HG02571 (cell line): ENCODE data around the gene ELMO1.

ENCODE experiments used
- ATAC-seq: cut with Tn5 transposase; IDR thresholded peaks from one replicate; pipeline ENCODE4 v1.9.1; 2021; ENCODE audit warnings: mild to moderate bottlenecking, moderate library complexity; ENCODE audit not compliant: unreplicated experiment

The ELMO1 gene

DNA sequence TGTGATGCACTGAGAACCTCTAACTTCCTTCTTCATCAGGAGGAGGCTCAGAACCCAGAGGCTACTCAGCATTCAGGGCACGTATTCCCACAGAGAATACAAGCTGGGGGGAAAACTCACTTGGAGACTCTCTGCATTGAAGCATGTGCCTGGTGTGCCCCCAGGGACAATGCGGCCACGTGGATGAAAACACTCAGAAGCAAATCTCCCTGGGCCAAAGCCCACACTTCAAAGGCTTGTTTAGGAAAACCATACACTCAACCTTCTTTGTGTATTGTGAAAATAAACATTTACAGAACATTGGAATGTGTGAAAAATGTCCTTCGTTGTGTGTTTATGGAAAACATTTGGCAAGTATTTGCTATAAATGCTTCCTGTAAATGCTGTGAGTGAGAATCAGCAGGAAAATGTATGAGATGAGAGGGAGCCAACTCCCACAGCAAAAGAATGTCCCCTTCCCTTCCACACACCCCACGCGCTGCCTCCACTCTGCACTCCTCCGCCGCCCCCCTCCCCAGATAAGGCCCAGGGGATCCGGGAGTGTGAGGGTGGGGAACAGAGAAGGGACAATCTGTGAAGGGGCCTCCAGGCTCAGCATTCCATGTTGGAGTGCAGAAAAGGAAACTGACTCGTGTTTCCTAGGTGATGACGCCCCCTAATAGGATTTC, 339.5 kb downstream of the ELMO1 start:
- no peak for ATAC-seq

DNA sequence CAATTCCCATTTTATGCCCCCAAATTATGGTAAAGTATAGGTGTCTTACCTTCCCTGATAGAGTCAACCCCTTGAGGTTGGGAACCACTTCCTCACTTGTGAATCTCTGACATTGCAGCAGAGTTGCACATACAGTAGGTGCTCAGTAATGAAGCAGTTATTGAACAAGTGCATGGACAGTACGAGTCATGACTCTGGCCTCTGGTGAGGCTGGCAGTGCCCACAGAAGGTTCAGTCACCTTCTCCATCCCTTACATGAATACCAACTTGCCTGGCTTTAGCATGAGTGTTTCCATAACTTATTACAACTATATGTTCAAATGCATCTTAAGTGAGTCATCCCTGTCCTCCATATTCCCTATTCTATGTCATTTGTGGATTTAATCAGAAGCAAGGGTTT, 340.0 kb downstream of the ELMO1 start:
- no peak for ATAC-seq

DNA sequence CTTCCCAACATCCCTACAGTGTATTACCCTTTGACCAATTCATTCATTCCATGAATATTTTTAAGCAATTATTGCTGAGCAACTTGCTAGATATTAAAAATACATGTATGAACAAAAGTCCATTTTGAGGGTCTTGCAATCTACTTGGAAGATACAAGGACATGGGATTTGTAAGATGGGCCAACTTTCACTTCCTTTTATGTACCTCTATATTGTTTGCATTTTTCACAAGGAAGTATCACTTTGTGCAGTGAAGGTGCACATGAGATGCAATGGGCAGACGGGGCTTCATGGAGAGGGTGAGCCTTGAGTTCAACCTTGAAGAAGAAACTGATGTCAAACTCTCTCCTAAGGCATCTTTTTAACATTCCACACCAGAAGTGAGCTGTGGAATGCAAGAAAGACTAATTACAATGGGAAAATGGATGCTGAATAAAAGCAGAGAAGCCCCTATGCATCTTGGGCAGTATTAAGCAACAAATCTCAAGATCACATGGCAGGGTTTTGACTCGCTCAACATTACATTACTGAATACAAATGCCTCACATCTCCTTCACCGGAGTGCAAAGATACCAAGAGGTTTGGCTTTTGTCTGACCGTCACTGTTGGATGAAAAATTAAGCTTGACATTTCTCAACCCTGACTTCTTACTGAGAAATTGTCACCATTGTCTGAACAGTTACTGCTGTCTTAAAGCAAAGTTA, 341.5 kb downstream of the ELMO1 start:
- ATAC-seq, result no peak

DNA sequence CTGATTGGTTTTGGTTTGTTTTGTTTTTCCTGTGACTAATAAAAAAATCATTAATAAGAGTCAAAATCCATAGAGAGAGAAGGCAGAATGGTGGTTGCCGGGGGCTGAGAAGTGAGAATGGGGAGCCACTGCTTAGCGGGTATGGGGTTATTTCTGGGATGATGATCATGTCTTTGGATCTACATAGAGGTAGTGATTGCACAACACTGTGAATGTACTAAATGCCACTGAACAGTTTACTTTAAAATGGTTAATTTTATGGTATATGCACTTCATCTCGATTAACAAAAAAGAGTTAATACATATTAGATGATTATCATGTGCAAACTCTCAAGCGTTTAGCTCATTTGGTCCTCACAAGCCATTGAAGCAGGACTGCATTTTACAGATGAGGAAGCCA, 342.9 kb downstream of the ELMO1 start:
- ATAC-seq, result no peak

DNA sequence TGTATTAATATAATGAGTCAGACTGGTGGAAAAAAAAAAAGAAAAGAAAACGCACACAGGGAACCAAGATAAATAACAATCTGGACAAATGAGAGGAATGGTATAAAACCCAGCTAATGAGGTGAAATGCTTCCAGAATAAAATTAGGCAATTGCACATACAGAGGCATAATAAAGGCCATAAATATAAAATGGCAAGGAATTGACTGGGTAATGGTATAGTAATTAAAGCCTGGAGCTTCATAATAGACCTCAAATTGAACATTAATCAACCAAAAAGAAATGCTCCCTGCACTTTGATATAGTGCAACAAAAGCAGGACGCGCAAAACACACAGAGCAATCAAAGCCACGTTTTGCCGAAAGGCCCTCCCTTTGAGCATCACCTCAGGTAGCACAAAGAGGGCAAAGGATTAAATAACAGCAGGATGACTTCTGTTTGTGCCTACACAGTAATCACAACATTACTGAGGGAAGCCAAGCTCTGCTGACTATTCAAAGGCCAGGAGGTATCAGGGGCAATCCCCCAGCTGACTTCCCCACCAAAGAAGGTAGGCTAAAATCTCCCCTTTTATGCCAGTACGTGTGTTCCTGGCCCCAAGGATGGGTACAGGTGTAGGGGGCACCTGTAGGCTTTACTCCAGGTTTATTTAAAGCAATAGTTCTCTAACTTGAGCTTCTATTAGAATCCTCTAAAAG, 343.7 kb downstream of the ELMO1 start:
- ATAC-seq, result no peak

DNA sequence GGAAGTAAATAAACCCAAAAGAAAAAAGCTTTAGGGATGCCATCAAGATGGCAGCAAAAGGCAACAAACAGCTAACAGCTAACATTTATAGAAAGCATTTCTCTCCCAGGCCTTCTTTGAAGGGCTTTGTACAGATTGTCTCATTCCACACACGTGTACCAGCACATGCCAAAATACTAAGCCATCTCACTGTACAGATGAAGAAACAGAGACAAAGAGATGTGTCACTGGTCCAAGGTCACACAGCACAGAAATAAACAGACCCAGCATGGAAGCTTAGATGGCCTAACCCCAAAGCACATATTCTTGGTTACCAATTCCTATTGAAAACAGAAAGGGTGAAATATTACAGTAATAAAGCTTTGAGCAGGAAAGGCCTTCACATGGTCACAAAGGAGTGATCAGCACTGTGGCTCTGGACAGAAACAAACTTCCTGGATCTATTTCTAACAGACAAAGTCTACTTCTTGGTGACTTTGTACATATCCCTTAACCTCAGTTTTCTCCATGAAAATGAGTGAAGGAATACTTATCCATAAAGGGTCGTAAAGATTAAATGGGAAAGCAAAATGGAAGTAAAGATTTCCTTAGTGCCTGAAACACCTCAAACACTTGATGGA, 346.0 kb downstream of the ELMO1 start:
- no peak for ATAC-seq

DNA sequence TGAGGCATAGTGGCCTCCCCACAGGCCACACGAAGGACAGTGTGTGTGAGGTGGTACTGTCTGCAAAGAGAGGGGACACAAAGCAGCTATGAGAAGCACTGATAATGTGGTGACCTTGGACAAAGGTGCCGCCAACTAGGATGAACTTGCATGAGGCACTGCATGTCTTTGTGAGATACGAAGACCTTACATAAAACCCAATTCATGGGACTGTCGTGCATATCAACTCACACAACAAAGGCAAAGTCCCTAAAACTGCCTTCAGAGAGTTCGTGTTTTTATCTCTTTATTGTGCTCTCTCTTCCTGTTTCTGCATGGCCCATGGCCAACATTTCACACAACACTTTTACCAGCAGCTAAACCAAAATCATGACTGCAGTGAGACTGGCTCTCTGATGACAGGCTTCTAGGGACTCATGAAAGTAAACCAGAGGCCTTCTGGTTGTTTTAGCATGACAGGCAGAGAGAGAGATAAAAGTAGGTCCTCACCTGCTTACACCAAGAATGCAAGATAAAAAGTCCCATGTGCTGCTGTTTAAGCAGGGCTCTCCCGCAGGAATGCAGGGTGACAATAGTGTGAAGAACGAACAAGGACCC, 347.8 kb downstream of the ELMO1 start:
- no peak for ATAC-seq

DNA sequence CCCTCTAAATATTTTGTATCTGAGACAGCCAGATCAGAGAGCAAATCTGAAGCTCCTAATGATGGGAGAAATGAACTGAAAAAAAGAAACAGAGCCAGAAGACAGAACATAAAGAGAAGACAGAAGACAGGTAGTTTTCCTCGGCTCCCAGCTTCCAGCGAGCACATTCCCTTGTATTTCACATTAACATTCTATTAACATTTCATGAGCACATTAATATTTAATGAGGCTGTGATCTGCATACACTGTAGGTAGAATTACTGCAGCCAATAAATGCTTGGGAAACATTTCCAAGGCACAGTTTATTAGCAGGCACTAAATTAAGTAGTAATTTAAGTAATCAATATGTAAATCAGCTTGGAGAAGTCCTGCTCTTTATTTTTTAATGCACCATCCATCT, 349.9 kb downstream of the ELMO1 start:
- ATAC-seq, result no peak

DNA sequence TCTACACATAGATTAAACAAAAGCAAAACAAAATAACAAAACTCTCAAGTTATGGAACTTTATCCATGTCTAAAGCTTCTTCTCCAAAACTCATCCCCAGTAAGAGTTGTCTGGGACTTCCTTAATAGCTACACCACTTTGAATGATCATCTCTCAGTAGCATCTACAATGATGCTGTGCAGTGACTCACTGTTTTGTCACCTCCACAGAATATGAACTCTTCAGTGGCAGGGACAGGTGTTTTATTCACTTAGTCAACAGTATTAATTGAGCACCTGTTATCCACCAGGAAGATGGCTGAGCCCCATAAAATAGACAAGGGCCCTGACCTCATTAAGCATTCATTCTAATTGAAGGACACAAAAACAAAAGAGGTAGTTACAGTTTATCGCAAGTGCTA, 350.7 kb downstream of the ELMO1 start:
- ATAC-seq, result no peak

DNA sequence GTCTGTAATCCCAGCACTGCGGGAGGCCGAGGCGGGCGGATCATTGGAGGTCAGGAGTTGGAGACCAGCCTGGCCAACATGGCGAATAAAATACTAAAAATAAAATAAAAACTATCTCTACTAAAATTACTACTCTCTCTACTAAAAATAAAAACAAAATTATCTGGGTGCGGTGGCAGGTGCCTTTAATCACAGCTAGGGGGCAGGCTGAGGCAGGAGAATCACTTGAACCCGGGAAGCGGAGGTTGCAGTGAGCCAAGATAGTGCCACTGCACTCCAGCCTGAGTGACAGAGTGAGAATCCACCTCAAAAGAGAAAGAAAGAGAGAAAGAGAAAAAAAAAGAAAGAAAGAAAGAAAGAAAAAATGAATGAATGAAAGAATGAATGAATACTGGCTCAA, 351.4 kb downstream of the ELMO1 start:
- ATAC-seq, result no peak

DNA sequence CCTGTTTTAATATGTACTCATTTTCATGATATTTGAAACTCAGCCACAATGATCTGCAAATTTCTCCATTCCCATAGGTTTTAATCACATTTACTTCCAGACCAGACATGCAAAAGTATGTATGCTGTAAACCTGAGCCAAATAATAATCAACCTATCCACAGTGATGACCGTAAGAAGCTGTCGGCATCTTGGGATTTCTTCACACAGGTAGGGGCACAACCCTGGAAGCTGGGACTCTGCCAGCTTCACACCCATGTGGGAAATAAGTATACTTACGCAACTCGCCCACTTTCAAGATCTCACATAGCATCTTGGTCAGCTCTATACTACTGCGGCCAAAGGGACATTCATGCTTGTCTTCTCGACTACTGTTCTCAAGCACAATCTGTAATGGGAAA, 352.3 kb downstream of the ELMO1 start:
- no peak for ATAC-seq

DNA sequence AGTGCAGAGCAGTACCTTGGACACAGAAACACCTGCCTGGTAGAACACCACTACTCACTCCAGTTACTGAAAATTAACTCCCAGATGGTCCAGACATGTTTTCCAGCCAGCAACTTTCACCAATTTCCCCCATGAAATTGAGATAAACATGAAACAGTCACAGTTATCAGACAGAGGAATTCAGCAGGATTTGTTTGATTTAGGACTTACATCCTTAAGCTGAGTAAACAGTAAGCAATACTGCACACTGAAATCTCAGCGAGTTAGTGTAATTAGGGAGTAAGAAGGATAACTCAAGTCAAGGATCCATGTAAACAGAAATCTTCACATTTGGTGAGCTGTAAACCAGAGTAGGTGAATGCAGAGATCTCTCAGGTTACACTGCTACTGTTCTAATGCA, 353.5 kb downstream of the ELMO1 start:
- no peak for ATAC-seq

DNA sequence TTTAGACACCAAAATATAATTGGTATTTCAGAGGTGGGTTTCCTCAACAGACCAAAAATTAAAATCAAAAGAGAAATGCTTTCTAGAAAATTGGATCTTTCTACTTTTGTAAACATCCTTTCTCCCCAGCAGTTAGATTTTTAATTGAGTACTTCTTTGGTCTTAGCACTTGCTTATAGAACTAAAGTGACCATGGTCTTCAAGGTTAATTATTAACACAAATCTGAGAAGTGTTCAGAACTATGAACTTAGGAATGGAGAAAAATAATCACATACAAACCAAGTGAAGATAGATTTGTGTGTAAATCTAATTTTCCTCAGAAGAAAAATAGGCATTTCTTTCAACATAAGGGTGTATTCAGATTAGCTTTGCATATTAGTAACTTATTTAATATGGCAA, 355.4 kb downstream of the ELMO1 start:
- no peak for ATAC-seq

DNA sequence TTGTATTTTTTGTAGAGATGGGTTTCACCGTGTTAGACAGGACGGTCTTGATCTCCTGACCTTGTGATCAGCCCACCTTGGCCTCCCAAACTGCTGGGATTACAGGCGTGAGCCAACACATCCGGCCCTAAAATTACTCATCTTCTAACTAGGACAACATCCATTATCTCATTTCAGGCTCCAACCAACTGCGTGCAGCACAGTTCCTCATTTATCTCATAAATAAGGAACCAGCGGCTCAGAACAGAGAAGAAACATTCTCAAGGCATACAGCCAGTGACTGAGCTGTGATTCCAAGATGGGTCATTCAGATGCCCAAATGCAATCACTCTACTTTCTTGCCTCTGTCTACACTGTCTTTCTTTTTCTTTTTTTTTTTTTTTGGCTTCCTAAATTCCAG, 356.1 kb downstream of the ELMO1 start:
- ATAC-seq, result no peak

DNA sequence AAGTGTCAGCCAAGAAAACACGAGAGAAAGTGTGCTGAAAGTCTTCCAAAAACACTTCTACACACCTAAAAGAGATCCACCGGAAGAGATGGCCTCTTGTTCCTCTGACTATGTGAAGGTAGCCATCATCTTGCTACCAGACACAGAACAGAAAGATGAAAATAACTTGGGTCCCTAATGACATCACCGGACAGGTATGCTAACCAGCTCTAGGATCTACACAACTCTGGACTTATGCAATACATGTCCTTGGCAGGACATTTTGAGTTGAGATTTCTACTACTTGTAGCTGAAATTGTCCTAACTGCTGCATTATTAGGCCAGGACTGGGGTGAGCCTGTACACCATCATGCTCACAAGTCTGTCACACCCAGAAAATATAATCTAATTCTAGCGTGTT, 358.7 kb downstream of the ELMO1 start:
- ATAC-seq, result no peak

DNA sequence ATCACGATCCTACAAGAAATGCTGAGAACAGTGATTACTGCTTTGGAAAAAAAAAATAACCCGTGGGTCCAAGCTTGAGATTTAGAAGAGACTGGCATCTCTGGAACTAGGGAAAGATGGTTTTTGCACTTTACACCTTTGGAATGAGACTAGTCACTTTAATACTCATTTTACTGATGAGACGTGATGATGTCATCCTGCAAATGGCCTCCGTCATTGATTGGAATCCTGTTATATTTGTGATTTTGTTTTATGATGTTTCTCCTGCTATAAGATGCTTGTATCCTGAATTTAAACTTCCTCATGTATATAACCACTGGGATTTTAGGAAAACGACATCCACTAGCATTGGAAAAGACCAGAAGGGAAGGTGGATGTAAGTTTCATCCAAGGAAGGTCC, 363.1 kb downstream of the ELMO1 start:
- no peak for ATAC-seq

DNA sequence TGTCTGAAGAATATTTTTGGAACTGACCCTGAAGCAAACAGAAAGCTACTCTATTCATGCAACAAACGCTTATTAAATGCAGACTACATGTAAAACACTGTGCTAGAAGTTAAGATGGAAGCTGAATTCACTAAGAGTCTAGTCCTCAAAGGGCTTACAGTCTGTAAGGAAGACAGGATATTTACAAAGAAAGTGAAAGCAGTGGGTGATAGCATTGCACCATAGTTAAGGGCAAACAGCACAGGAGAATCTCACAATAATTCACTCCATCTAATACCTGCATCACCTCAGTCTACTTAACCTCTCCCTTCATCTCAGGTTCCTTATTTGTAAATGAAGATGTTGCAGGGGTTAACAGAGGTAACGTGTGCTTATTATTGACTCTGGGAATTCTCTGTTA, 364.4 kb downstream of the ELMO1 start:
- no peak for ATAC-seq

DNA sequence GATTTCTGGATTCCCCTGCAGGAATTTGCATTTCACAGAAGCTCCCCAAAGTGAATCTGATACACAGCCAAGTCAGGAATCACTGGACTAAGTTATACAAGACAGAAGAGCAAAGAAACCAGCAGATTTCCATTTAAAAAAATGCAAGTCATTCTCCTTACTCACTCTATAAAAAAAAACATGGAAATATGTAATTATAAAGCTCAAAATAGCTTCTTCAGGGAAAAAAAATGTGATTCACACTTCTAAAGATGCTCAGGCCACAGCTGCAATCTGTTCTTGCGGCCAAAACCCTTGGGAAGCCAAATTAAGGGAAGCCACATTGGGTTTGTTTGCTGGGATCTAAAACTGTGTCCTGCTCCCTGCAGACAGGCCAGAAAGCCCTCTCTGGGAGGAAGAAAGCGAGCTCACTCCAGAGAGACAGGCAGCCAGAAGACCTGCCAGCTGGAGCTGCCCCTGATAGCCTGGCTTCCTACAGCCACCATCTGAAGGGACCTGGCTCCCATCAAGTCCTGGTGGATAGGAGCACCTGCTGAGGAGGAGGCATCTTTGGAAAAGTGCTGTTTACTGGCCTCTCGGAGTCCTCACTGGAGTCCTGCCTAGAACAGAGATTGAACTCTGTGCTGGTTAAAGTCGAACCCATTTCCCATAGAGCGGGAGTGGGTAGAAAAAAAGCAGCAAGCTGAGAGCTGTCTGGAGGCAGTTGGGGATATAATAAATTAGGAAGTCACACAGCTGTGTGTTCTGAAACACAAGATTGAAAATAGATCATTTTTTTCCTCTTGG, 365.2 kb downstream of the ELMO1 start:
- ATAC-seq, result no peak

DNA sequence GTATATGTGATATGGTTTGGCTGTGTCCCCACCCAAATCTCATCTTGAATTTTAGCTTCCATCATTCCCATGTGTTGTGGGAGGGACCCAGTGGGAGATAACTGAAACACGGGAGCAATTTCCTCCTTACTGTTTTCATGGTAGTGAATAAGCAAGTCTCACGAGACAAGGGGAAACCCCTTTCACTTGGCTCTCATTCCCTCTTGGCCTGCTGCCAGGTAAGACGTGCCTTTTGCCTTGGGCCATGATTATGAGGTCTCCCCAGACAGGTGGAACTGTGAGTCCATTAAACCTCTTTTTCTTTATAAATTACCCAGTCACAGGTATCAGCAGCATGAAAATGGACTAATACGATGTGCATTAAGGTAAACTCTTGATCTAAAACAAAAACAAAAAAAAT, 367.2 kb downstream of the ELMO1 start:
- ATAC-seq, result no peak

DNA sequence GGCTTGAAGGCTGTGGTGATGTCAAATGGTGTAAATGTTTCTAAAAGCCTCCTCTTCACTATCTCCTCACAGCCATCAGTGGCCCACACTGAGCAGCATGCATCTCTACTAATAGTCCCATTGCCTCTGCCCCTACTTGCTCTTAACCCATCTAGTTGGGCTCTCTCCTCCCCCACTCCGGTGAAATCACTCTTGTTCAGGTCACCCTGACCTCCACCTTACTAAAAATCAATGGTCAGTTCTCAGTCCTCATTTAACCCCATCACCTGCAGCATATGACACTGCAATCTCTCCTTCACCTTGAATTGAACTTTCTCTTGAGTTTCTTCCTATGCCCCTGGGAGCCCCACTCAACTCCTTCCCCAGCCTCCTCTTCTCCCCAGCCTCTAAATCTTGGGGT, 369.2 kb downstream of the ELMO1 start:
- ATAC-seq, result no peak

DNA sequence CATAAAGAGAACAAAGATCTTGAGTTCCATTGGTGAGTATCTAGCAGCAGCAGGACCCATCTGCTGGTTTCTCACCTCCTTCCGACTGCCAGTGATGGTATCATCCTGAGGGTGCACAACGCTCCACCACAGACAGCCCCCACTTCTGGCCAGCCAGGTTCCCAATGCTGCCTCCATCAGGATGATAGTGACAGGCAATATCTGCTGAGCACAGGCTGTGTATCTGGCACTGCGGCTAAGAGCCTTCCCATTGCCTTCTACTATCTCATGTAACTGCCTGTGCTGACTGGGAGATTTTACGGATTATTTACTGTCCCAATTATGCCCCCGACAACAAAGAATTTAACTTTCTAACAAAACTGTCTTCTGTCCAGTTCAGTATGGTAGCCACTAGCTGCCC, 372.0 kb downstream of the ELMO1 start:
- no peak for ATAC-seq
